K562 (cell line): Measurements from ENCODE around the gene PRKCQ. TPM values are rescaled to one million over a fixed set of nuclear protein-coding genes. Genes with fewer than 3 reads are reported as not detected.

Source experiments
- ARID4B ChIP-seq: sonication (generic); formaldehyde crosslinking; IDR thresholded peaks from 2 replicates; pipeline ENCODE4 v1.8.0; 2022; ENCODE audit warnings: mild to moderate bottlenecking, missing genetic modification reagents
- BRD4 ChIP-seq: fragments of 200-600 bp; sonication (generic); IDR thresholded peaks from 2 replicates; pipeline ENCODE4 v1.6.1; 2017; ENCODE audit warnings: inconsistent platforms
- FOXA1 ChIP-seq: fragments of 450-650 bp; IDR thresholded peaks from 2 replicates; pipeline ENCODE4 v1.6.1; 2016; ENCODE audit warnings: mild to moderate bottlenecking, borderline replicate concordance
- FOXM1 ChIP-seq, 2 experiments: fragments of 450-650 bp in 1 of 2; sonication (generic) in 1 of 2; formaldehyde crosslinking in 1 of 2; IDR thresholded peaks; 2 replicates each; pipeline versions ENCODE4 v1.6.1 to v1.9.0; 2017 to 2022; ENCODE audit warnings: low read depth in 2 of 2, mild to moderate bottlenecking in 2 of 2, missing genetic modification reagents in 1 of 2, moderate library complexity in 1 of 2
- HOXB6 ChIP-seq: fragments of 250-450 bp; sonication (Bioruptor Pico); IDR thresholded peaks from 2 replicates; pipeline ENCODE4 v1.5.1; 2022; ENCODE audit warnings: mild to moderate bottlenecking, borderline replicate concordance
- IRF1 ChIP-seq: sonication (generic); formaldehyde crosslinking; IDR thresholded peaks from 2 replicates; pipeline ENCODE4 v1.8.0; 2022; ENCODE audit warnings: missing genetic modification reagents, mild to moderate bottlenecking, borderline replicate concordance
- KLF10 ChIP-seq: fragments of 250-450 bp; sonication (Bioruptor Pico); IDR thresholded peaks from 2 replicates; pipeline ENCODE4 v1.6.1; 2021; ENCODE audit warnings: matching md5 sums
- NFATC3 ChIP-seq: fragments of 450-650 bp; IDR thresholded peaks from 2 replicates; pipeline ENCODE4 v1.6.1; 2017; ENCODE audit warnings: mild to moderate bottlenecking
- SAFB ChIP-seq: fragments of 200-400 bp; formaldehyde crosslinking; IDR thresholded peaks from 2 replicates; pipeline ENCODE4 v1.6.1; 2017; ENCODE audit warnings: low read depth, low read length, borderline replicate concordance
- SAP30 ChIP-seq: fragments of 200-600 bp; sonication (generic); IDR thresholded peaks from 2 replicates; pipeline ENCODE4 v1.6.1; 2012; ENCODE audit warnings: borderline replicate concordance, low read depth, mild to moderate bottlenecking, moderate library complexity, low read length, control low read depth, inconsistent platforms; ENCODE audit not compliant: insufficient read depth, poor library complexity, severe bottlenecking
- TEAD1 ChIP-seq, 2 experiments: fragments of 450-650 bp in 1 of 2; sonication (generic) in 1 of 2; formaldehyde crosslinking; IDR thresholded peaks; 2 replicates each; pipeline versions ENCODE4 v1.4.0 to v1.8.0; 2020 to 2022; ENCODE audit warnings: mild to moderate bottlenecking in 2 of 2, missing genetic modification reagents in 1 of 2
- ZNF232 ChIP-seq: sonication (generic); formaldehyde crosslinking; IDR thresholded peaks from 2 replicates; pipeline ENCODE4 v1.8.0; 2022; ENCODE audit warnings: mild to moderate bottlenecking, missing genetic modification reagents
- ZNF324 ChIP-seq: fragments of 250-450 bp; sonication (Bioruptor Pico); IDR thresholded peaks from 2 replicates; pipeline ENCODE4 v1.4.0; 2020; ENCODE audit warnings: mild to moderate bottlenecking
- polyA plus RNA-seq, 8 experiments: library from polyadenylated mRNA; depleted of rRNA in 4 of 8; stranded (reverse) in 5 of 8; unstranded in 3 of 8; fragments of >200 nt; fragmentation: Nextera tagmentation in 2 of 8; fragmentation: Illumina TruSeq in 1 of 8; extraction: Ambion mirVana in 2 of 8; extraction: Trizol in 1 of 8; gene quantifications; 2 replicates each; pipeline versions ENCODE4 v1.2.1 to v1.2.3, GENCODE V29; 2011 to 2014; ENCODE audit warnings: inconsistent platforms in 1 of 8, missing spikeins in 1 of 8
- total RNA-seq, 7 experiments: library from RNA; depleted of rRNA in 6 of 7; stranded (reverse); fragments of >200 nt in 6 of 7; fragmentation: Illumina TruSeq in 2 of 7; extraction: Trizol in 2 of 7; gene quantifications; 2 replicates each; pipeline versions ENCODE4 v1.2.1 to v1.2.3, GENCODE V29; 2011 to 2021; ENCODE audit warnings: low replicate concordance in 1 of 7
- TF ChIP-seq, protein P1 (sequence below): sonication (generic); formaldehyde crosslinking; IDR thresholded peaks from 2 replicates; pipeline ENCODE4 v1.8.1; 2022; ENCODE audit warnings: missing genetic modification reagents
- TF ChIP-seq, protein P2 (sequence below): sonication (generic); formaldehyde crosslinking; IDR thresholded peaks from 2 replicates; pipeline ENCODE4 v1.8.0; 2022; ENCODE audit warnings: mild to moderate bottlenecking, low read depth, missing genetic modification reagents

Gene PRKCQ
- total and polyA plus RNA-seq, 9 of the 15 experiments (the other 6 are each of a cell fraction or from before 2014, with no cell fraction given): 4.4 to 23.3 (median 14.6) TPM

DNA sequence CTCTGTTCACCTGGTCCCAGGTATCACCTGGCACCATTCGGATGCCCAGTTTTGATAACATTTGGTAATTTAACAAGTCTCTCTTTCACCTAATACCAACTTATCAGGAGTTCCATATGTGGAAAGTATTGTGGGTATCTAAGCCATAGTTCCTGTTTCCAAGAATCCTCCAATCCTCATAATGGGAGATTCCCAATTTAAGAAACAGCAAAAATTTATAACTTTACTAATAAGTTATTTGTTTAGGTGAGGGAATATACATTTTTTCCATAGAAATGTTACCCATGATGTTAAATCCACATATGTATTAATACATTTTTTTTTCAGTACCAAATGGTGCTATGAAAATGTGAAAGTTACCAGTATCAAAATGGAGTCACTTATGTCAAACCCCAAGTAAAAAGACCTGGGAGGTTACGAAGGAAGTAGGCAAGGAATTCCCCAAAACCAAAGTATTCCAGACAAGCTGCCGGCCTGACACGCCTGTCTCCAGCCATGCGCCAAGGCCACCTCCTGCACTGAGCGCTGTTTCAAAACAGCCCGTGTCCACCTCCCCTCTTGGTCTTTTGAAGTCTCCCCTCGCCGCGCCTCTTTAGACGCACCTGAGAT lies 44.8 kb downstream of the PRKCQ start (continued):
- no peak for TF ChIP-seq FOXA1
- TF ChIP-seq, protein P1, sequence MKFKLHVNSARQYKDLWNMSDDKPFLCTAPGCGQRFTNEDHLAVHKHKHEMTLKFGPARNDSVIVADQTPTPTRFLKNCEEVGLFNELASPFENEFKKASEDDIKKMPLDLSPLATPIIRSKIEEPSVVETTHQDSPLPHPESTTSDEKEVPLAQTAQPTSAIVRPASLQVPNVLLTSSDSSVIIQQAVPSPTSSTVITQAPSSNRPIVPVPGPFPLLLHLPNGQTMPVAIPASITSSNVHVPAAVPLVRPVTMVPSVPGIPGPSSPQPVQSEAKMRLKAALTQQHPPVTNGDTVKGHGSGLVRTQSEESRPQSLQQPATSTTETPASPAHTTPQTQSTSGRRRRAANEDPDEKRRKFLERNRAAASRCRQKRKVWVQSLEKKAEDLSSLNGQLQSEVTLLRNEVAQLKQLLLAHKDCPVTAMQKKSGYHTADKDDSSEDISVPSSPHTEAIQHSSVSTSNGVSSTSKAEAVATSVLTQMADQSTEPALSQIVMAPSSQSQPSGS (CRISPR knock-in tag): no peak
- TF ChIP-seq FOXM1 (IDR thresholded peaks at IDR 0.05; ENCODE audit: low read depth): no peak
- no peak for TF ChIP-seq FOXM1 (CRISPR knock-in tag; IDR thresholded peaks at IDR 0.05; ENCODE audit: low read depth)
- no peak for TF ChIP-seq BRD4
- TF ChIP-seq ZNF232: no peak
- TF ChIP-seq SAFB: no peak
- no peak for TF ChIP-seq IRF1 (CRISPR knock-in tag)
- TF ChIP-seq NFATC3: no peak
- TF ChIP-seq KLF10 (CRISPR knock-in tag): no peak
- TF ChIP-seq, protein P2, sequence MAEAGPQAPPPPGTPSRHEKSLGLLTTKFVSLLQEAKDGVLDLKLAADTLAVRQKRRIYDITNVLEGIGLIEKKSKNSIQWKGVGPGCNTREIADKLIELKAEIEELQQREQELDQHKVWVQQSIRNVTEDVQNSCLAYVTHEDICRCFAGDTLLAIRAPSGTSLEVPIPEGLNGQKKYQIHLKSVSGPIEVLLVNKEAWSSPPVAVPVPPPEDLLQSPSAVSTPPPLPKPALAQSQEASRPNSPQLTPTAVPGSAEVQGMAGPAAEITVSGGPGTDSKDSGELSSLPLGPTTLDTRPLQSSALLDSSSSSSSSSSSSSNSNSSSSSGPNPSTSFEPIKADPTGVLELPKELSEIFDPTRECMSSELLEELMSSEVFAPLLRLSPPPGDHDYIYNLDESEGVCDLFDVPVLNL (CRISPR knock-in tag): no peak
- TF ChIP-seq HOXB6: no peak
- no peak for TF ChIP-seq ARID4B (CRISPR knock-in tag)
- TF ChIP-seq TEAD1 (CRISPR knock-in tag; IDR thresholded peaks at IDR 0.05): peak in 1 of 2 experiments; percentile 45; a peak in 1 of 4 replicates
- no peak for TF ChIP-seq ZNF324 (CRISPR knock-in tag)
- no peak for TF ChIP-seq SAP30
